Measurements from ENCODE around the gene RUNX1. TPM values are rescaled to one million over a fixed set of nuclear protein-coding genes. Genes with fewer than 3 reads are reported as not detected.

The RUNX1 gene
- total RNA-seq, 1 donor from 2014 or later, result 92.1 TPM

GRCh38 chr21:34877485-34878128 lies 171.5 kb downstream of the RUNX1 start:
- ChIA-PET CTCF (no interaction called here), POLR2A (interaction anchor here (2.0 to 4.0 kb wide), 2 partner anchors 9 to 12 kb away, joined by 8 to 58 read pairs; no protein-coding TSS in a partner anchor)
- intact Hi-C loops (cut with micrococcal nuclease), result no loop called here
- H3K9me3 Mint-ChIP-seq, result no peaks in the 10 kb centered on the region
- no peak for TF ChIP-seq CTCF (IDR thresholded peaks at IDR 0.05)
- peaks cover 45% of the 10 kb centered on the region for H3K4me1 Mint-ChIP-seq
- H3K27ac Mint-ChIP-seq, result no peak overlapping the region
- H3K4me3 Mint-ChIP-seq, result no peak overlapping the region
- no peak for DNase-seq
- ATAC-seq (ENCODE audit: low read depth), result no peak
- H3K36me3 Mint-ChIP-seq (ENCODE audit: low read depth), result peaks cover 65% of the 10 kb centered on the region
- no peaks in the 10 kb centered on the region for H3K27me3 Mint-ChIP-seq

- TF ChIP-seq CTCF (IDR thresholded peaks at IDR 0.05), result no peak
- H3K4me3 Mint-ChIP-seq, result peak overlapping the region; percentile 47
- no peaks in the 10 kb centered on the region for H3K9me3 Mint-ChIP-seq
- no peaks in the 10 kb centered on the region for H3K27me3 Mint-ChIP-seq
- peak overlapping the region; percentile 24 for H3K27ac Mint-ChIP-seq
- ATAC-seq (ENCODE audit: low read depth) (no peak), DNase-seq (no peak)
- ChIA-PET CTCF (interaction anchor here (1.2 kb wide), 1 partner anchor 12 kb away, joined by 4 read pairs; no protein-coding TSS in a partner anchor), POLR2A (interaction anchor here (1.1 to 4.0 kb wide), 4 partner anchors 8 to 173 kb away, joined by 3 to 58 read pairs (median 6); no protein-coding TSS in a partner anchor)
- intact Hi-C loops (cut with micrococcal nuclease), result no loop called here
- H3K4me1 Mint-ChIP-seq, result peaks cover 32% of the 10 kb centered on the region
- H3K36me3 Mint-ChIP-seq (ENCODE audit: low read depth), result peaks cover 66% of the 10 kb centered on the region
These were observed 173.3 kb downstream of the RUNX1 start for GRCh38 chr21:34875830-34876229.

GRCh38 chr21:34874684-34875513 lies 174.2 kb downstream of the RUNX1 start:
- CTCF ChIA-PET, result interaction anchor here (1.2 kb wide), 1 partner anchor 13 kb away, joined by 4 read pairs; no protein-coding TSS in a partner anchor
- peak overlapping the region; percentile 91 for H3K27ac Mint-ChIP-seq
- H3K36me3 Mint-ChIP-seq (ENCODE audit: low read depth), result peaks cover 68% of the 10 kb centered on the region

GRCh38 chr21:34871026-34871908 lies 177.8 kb downstream of the RUNX1 start:
- ChIA-PET POLR2A (interaction anchor here (1.2 to 1.4 kb wide), 3 partner anchors 14 to 18 kb away, joined by 3 to 4 read pairs (median 4); no protein-coding TSS in a partner anchor), CTCF (no interaction called here)
- TF ChIP-seq CTCF (IDR thresholded peaks at IDR 0.05), result no peak
- peaks cover 52% of the 10 kb centered on the region for H3K4me1 Mint-ChIP-seq
- ATAC-seq (ENCODE audit: low read depth) (no peak), DNase-seq (no peak)
- intact Hi-C loops (cut with micrococcal nuclease), result no loop called here
- H3K27ac Mint-ChIP-seq, result no peak overlapping the region
- peaks cover 66% of the 10 kb centered on the region for H3K36me3 Mint-ChIP-seq (ENCODE audit: low read depth)
- H3K9me3 Mint-ChIP-seq, result no peaks in the 10 kb centered on the region
- H3K4me3 Mint-ChIP-seq, result no peak overlapping the region
- no peaks in the 10 kb centered on the region for H3K27me3 Mint-ChIP-seq

More at GRCh38 chr21:34874684-34875513, 174.2 kb downstream of the RUNX1 start:
- Mint-ChIP-seq H3K4me3 (peak overlapping the region; percentile 79), H3K27me3 (no peaks in the 10 kb centered on the region), H3K9me3 (no peaks in the 10 kb centered on the region), H3K4me1 (peaks cover 32% of the 10 kb centered on the region)
- POLR2A ChIA-PET, result interaction anchor here (0.7 to 4.0 kb wide), 11 partner anchors 9 to 176 kb away, joined by 3 to 58 read pairs (median 5); no protein-coding TSS in a partner anchor
- TF ChIP-seq CTCF (IDR thresholded peaks at IDR 0.05), result no peak
- DNase-seq (no peak), ATAC-seq (ENCODE audit: low read depth) (peak; percentile 90)
- intact Hi-C loops (cut with micrococcal nuclease), result loop anchor here (1.0 kb wide), 2 partner anchors 7 to 9 kb away; no protein-coding TSS in a partner anchor

All from activated B cell treated with CpG ODN at 0.5 μM for 24 hours (primary cell).